HG03439 (cell line): ENCODE results near the gene OLFML3.

Experiments
- ATAC-seq: cut with Tn5 transposase; IDR thresholded peaks from one replicate; pipeline ENCODE4 v1.9.1; 2021; ENCODE audit warnings: mild to moderate bottlenecking, moderate library complexity; ENCODE audit not compliant: unreplicated experiment

The OLFML3 gene, protein sequence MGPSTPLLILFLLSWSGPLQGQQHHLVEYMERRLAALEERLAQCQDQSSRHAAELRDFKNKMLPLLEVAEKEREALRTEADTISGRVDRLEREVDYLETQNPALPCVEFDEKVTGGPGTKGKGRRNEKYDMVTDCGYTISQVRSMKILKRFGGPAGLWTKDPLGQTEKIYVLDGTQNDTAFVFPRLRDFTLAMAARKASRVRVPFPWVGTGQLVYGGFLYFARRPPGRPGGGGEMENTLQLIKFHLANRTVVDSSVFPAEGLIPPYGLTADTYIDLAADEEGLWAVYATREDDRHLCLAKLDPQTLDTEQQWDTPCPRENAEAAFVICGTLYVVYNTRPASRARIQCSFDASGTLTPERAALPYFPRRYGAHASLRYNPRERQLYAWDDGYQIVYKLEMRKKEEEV

DNA sequence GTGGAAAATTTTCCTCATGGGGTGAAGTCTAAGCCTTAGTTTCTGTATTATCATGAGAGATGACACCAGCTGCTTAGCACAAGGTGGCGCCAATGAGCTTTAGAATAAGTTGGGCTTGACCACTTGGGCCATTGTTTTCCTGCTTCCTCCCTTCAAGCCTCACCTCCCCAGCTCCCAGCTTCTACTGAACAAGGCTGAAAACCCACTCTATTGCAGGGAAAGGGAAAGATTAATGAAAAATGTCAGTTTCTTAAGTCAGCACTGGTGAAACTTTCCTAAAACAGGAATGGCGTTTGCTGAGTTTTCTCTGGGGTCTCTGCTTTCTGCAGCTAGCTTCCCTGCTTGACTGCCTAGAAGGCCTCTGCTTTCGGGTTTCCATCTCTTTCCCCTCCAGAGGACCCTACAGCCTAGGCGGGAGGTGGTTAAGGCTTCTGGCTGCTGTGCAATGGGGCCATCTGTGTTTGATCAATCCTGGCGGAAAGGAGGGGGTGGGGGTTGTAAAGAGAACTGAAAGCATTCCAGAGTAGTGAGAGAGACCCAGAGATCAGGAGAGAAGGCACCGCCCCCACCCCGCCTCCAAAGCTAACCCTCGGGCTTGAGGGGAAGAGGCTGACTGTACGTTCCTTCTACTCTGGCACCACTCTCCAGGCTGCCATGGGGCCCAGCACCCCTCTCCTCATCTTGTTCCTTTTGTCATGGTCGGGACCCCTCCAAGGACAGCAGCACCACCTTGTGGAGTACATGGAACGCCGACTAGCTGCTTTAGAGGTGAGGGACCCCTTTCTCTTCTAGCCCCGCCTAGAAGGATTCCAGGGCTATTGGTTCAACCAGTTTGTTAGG, at the start of gene OLFML3:
Gene OLFML3, plus strand, starts transcription at position 612 of the 840 bp plus-strand sequence. Its CDS starts 43 bp downstream, at position 655.
- peak; percentile 53 for ATAC-seq

DNA sequence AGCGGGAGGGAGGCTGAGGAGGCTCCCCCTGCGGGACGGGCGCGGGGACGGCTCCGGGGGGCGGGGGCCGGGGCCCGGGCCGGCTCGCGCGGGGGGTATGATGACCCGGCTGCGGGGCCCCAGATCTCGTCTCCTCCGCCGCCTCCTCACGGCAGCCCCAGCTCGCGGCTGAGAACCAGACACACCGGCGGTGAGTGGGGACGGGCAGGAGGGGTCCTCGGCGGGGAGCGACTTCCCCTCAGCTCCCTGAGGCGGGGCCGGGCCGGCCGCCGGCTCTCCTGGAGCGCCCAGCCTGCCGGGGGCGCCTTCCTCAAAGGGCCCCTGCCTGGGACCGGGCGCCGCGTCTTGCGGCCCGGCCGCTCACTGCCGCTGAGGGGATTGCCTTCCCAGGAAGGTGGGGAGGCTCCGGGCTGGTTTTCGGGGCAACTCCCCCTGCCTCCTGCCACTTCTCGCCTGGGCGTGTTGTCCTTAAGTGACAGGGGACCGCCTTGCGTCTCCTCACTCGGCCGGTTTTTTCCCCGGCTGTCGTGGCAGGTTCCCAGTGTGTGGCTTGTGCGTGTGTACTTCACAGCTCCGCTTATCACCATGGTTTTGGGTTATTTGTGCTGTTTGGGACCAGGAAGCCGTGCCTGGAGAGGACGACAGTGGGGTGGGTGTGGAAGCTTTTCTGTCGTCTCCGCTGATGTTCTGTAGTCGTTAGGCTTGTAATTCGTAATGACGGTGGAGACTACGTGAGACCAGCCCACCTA, 49.4 kb upstream of the OLFML3 start:
- peak; percentile 36 for ATAC-seq

DNA sequence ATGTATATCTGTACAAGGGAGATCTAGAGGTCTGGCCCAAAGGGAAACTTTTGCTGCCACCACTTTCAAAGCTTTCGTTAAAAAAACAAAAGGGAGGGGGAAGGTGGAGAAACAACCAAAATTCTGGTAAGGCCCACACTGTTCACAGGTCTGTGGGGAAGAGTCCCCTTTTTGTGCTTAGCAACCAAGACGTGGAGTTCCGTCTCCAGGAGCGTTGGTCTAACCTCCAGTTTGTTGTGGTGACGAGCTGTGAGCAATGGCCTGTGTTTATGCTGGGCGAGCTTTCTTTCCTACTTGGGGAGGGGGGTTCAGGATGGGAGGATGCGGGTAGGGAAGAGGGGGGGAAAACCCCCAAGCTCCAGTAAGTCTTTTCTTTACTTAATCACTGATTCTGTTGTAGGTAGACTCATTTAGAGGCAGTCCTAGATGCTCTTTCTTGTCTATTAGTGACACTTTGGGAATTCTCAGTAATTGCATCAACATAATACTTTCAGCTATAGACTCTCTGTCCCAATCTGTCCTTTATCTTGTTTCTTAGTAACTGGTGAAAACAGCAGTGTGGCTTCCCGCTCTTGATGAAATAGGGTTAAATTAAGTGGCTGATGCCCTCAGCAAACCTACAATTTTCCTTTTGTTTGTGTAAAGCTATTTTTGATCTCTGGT, 48.6 kb upstream of the OLFML3 start:
- ATAC-seq: peak; percentile 21

DNA sequence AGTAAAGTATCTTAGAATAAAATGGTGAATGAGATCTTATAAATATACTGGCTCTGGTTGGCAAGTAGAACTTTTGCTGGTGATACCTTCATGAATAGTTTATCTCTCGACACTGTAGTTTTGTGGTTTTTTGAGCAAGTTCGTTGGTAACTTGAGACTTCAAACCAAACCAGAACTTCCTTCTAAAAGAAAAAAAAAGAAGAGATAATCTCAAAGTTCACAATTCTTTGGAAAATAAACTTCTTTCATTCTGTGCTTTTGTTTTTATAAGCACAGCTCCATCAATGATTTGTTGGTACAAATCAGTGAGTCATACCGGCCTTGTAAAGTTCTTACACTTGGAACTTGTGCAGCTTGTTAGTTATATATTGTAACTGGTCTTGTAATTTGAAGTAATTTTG, 47.8 kb upstream of the OLFML3 start:
- ATAC-seq: no peak

DNA sequence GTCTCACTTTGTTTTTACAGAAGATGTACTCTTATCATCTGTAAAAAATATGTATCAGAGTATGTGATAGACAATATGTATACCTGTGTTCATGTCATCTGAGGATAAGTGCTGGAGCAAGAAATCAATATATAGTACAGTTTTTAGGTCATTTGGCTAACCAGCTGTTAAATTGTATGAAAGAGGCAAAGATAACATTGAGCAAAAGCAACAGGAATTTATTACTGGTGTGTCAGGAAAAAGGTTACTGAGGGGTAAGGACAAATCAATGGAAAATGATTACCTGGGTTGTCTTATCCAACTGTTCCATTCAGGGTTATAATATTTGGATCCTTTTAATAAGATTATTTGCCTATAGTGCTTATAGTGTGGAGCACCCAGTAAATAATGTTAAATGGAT, 45.3 kb upstream of the OLFML3 start:
- no peak for ATAC-seq

DNA sequence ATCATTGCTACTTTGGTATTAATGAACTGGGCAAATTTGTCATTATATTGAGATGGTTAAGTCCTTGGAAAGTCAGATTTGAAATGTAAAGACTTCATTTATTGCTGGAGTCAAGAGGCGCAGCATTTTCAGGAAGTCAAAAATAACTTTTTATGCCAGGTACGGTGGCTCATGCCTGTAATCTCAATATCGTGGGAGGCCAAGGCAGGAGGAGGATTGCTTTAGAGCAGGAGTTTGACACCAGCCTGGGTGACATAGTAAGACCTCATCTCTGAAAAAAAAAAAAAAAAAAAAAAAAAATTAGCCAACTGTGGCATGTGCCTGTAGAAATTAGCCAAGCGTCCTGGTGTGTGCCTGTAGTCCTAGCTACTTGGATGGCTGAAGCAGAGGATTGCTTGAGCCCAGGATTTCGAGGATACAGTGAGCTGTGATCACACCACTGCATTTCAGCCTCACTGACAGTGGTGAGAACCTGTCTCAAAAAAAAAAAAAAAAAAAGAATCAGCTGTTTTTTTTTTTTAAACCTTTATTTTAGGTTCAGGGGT, 44.7 kb upstream of the OLFML3 start:
- ATAC-seq: no peak

DNA sequence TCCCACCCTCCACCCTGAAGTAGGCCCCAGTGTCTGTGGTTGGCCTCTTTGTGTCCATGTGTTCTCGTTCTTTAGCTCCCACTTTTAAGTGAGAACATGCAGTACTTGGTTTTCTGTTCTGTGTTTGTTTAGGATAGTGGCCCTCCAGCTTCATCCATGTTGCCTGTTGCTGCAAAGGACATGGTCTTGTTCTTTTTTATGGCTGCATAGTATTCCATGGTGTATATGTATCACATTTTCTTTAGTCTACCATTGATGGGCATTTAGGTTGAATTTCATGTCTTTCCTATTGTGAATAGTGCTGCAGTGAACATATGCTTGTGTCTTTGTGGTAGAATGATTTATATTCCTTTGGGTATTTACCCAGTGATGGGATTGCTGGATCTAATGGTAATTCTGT, 44.1 kb upstream of the OLFML3 start:
- ATAC-seq: no peak

DNA sequence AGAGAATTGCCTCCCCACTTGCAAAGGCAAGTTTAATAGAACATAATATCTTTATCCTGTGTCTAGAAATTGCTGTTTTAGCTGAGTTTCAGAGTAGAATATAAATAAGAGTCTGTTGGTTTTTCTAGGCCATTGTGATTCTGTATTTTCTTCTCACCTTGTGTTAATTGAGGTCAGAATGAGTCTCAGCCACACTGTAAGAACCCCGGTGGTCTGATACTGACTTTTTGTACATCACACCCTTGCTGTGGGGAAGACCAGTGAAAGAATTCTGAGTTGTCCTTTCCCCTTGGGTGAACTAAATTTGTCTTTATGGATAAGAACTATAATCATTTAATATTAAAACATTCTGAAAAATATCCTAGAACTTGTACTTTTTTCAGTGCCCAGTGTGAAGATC, 43.3 kb upstream of the OLFML3 start:
- no peak for ATAC-seq

DNA sequence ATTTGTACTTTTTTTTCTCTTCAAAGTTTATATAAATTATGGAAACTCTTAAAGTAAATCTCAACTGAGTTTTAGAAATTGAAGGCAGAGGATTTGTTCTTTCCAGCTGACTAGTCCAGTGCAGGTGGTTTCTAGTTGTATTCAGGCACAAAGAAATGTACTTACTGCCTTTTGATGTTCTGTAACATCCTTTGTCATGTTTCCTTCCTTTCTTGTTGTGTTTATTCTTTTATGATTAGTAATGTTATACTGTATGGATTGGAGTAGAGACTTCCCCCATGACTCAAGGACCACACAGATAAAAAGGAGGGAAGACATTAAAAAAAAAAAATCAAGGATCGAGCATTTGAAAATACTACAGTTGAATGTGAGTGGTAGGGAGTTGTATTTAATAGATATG, 42.1 kb upstream of the OLFML3 start:
- no peak for ATAC-seq

DNA sequence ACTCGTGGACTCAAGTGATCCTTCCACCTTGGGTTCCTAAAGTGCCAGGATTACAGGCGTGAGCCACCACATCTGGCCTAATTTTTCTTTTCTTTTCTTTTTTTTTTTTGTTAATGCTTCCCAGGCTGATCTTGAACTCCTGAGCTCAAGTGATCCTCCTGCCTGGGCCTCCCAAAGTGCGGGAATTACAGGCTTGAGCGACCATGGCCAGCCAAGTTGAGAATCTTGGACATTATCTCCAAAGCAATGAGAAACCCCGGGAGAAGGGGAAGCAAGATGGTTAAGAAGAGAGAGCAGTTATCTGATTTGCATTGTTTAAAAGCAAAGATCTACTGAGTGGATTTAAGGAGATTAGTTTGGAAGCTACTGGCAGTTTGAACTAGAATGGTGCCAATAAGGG, 41.1 kb upstream of the OLFML3 start:
- ATAC-seq: no peak

DNA sequence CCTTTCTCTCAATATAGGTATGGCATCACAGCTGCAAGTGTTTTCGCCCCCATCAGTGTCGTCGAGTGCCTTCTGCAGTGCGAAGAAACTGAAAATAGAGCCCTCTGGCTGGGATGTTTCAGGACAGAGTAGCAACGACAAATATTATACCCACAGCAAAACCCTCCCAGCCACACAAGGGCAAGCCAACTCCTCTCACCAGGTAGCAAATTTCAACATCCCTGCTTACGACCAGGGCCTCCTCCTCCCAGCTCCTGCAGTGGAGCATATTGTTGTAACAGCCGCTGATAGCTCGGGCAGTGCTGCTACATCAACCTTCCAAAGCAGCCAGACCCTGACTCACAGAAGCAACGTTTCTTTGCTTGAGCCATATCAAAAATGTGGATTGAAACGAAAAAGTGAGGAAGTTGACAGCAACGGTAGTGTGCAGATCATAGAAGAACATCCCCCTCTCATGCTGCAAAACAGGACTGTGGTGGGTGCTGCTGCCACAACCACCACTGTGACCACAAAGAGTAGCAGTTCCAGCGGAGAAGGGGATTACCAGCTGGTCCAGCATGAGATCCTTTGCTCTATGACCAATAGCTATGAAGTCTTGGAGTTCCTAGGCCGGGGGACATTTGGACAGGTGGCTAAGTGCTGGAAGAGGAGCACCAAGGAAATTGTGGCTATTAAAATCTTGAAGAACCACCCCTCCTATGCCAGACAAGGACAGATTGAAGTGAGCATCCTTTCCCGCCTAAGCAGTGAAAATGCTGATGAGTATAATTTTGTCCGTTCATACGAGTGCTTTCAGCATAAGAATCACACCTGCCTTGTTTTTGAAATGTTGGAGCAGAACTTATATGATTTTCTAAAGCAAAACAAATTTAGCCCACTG, 38.7 kb upstream of the OLFML3 start:
- ATAC-seq: no peak

DNA sequence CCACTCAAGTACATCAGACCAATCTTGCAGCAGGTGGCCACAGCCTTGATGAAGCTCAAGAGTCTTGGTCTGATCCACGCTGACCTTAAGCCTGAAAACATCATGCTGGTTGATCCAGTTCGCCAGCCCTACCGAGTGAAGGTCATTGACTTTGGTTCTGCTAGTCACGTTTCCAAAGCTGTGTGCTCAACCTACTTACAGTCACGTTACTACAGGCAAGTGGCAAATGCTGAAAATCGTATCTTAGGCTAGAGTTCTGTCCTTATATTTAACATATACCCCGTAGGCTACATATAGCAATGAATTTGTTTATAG, 38.1 kb upstream of the OLFML3 start:
- no peak for ATAC-seq

DNA sequence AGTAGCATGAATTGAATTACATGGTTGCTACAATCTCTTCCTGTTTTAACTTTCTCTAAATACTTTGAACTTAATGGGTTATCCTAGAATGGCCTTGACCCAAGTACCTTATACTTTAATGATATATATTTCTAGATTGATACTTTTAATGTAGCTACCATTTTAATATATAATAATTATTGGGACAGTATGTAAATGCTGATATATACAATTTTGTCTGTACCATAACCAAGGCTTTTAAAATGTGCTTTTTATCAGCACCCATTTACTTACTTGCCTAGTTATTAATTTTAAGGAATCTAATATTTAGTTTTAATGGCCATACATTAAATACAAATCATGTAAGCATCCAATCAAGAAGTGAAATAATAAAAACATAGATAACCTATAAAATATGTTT, 36.7 kb upstream of the OLFML3 start:
- ATAC-seq: no peak

DNA sequence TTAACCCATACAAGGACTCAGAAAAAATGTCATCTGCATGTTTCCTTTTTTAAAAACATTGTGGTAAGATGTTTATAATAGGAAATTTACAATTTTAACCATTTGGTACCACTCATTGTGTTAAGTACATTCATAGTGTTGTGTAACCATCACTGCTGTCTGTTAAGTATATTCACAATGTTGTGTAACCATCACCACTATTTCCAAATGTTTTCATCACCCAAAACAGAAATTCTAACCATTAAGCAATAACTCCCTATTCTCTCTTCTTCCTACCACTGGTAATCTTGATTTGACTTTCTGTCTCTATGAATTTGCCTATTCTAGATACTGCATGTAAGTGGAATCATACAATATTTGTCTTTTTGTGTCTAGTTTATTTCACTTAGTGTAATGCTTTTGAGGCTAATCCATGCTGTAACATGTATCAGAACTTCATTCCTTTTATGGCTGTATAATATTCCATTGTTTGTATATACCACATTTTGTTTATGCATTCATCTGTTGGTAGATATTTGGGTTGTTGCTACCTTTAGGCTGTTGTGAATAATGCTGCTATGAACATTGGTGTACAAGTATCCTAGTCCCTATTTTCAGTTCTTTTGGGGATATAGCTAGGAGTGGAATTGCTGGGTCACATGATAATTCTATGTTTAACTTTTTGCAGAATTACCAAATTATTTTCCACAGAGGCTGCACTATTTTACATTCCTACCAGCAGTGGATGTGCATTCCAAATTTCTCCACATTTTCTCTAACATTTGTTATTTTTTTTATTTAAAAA, 36.1 kb upstream of the OLFML3 start:
- ATAC-seq: no peak

DNA sequence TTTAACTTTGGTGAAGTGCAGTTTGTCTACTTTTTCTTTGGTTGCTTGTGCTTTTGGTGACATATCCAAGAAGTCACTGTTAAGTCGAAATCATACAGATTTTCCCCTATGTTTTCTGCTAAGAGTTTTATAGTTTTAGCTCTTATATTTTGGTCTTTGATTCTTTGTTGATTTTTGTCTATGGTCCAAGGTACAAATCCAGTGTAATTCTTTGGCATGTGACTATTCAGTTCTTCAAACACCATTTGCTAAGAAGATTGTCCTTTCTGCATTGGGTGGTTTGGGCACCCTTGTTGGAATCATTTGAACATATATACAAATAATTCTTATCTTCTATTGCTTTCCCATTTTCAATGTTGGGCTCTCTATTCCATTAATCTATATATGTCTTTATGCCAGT, 33.9 kb upstream of the OLFML3 start:
- no peak for ATAC-seq

DNA sequence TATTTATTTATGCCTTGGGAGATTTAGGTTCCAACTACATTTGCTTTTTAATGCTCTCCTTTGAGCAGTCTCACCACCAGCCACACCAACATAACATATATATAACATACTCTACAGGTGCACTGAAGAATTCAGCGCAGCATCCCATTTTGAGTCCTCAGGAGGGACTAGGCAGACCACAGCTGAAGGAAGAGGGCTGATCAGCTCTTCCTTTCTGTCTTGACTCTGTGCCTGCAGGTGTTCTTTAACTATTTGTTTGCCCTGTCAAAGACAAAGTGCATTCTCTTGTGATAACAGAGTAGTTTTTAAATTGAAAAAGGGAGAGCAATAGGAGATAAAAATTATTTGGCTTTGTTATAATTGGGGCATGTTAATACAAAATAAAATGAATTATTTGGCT, 33.2 kb upstream of the OLFML3 start:
- ATAC-seq: no peak

DNA sequence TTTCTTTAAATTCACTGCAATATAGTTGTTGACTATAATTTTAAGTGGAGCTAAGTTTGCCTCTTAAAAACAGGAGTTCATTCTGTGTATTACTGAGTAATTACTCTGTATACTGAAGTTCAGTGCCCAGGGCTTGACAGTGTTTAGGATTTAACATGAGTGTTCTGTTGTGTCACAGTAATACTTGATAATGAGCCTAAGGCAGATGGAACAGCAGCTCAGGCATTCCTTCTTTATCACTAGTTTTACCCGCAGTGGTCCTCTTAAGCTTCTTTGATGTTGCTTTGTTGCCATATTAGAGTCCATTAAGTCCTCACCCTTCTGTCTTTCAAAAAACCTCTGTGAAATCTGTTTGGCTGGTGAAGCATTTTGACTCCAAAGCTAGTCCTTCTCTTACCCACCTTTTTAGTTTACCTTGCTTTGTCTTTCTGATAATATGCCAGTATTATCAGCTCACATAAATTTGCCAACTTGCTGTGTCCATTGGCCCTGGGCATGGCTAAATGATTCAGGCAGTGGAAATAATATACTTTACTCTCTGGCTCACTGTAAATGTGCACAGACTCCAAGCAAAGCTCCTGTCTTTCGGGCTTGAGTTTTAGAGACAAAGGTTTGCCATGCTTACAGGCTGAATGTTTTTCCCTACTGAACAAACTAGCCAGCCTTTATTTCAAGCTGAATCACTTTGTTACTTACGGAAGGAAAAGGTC, 32.4 kb upstream of the OLFML3 start:
- ATAC-seq: no peak

DNA sequence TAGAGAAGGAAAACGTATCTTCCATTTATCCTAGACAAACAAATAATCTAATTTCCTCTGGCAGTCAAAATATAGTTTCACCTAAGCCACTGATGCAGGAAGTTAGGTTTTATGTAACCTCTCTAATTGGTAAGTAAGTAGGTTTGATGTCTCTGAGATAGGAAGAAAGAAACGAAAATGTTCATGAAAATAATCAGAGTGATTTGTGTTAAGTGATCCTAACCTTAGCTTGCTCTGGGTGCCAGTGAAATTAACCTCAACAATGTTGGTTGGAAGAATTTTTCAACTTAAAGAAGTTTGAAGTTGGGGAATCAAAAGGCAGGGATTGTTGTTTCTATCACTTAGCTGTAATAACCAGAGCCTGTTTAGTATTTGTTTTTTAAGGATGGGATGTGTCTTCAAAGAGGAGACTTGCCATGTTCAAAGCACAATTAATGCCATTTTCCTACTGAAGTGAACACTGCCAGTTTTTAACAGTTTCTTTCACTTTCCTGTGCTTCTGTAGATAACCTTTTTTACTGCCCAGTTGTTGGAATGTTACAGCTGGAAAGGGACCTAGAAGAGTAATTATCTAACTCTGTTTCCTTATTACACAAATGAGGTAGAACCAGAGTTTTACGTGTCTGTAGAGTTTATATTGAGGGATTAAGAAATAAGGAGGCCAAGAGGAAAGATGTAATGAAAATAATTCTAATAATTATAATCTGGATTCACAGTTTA, 31.7 kb upstream of the OLFML3 start:
- ATAC-seq: no peak
